ENCODE measurements around the gene CYCS.

DNA sequence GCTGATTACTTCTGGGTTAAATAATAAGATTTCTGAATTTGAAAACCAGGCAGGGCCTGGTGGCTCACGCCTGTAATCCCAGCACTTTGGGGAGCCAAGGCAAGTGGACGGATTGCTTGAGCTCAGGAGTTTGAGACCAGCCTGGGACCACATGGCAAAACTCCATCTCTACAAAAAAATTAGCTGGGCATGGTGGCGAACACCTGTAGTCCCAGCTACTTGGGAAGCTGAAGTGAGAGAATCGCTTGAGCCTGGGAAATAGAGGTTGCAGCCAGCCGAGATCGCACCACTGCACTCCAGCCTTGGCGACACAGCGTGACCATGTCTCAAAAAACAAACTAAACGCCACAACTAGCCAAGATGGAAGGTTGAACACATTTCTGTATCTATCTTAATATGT is 3.5 kb downstream of the CYCS start:
- TF ChIP-seq, protein P1, sequence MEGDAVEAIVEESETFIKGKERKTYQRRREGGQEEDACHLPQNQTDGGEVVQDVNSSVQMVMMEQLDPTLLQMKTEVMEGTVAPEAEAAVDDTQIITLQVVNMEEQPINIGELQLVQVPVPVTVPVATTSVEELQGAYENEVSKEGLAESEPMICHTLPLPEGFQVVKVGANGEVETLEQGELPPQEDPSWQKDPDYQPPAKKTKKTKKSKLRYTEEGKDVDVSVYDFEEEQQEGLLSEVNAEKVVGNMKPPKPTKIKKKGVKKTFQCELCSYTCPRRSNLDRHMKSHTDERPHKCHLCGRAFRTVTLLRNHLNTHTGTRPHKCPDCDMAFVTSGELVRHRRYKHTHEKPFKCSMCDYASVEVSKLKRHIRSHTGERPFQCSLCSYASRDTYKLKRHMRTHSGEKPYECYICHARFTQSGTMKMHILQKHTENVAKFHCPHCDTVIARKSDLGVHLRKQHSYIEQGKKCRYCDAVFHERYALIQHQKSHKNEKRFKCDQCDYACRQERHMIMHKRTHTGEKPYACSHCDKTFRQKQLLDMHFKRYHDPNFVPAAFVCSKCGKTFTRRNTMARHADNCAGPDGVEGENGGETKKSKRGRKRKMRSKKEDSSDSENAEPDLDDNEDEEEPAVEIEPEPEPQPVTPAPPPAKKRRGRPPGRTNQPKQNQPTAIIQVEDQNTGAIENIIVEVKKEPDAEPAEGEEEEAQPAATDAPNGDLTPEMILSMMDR (IDR thresholded peaks at IDR 0.05; ENCODE audit: insufficient read depth, low read depth, low read length): no peak
- no peak for TF ChIP-seq EZH2 (IDR thresholded peaks at IDR 0.05; ENCODE audit: insufficient read depth, low read length)
